ENCODE measurements around the gene CYB561. TPM values are rescaled to one million over a fixed set of nuclear protein-coding genes. Genes with fewer than 3 reads are reported as not detected.

CYB561 gene
- total RNA-seq, 1 experiment from 2014 or later: 52.1 TPM

- H3K36me3 Mint-ChIP-seq (ENCODE audit: insufficient read depth, unreplicated experiment): peaks cover 27% of the 10 kb centered on the region
- TF ChIP-seq CTCF (IDR thresholded peaks at IDR 0.05; ENCODE audit: unreplicated experiment): no peak
- no peaks in the 10 kb centered on the region for H3K9me3 Mint-ChIP-seq (ENCODE audit: low read depth, unreplicated experiment)
- peak overlapping the region; percentile 73 for H3K27ac Mint-ChIP-seq (ENCODE audit: unreplicated experiment)
- H3K4me3 Mint-ChIP-seq (ENCODE audit: low read depth, unreplicated experiment): peak overlapping the region; percentile 73
- H3K27me3 Mint-ChIP-seq (ENCODE audit: unreplicated experiment): no peaks in the 10 kb centered on the region
- peaks cover 8% of the 10 kb centered on the region for H3K4me1 Mint-ChIP-seq (ENCODE audit: low read depth, unreplicated experiment)
- intact Hi-C loops (cut with micrococcal nuclease; ENCODE audit: unreplicated experiment): no loop called here
- BruUV-seq (replicated peaks): no TSS peak
- DNase-seq: no peak
- CTCF ChIA-PET: interaction anchor here (0.5 to 1.5 kb wide), 2 partner anchors 15 to 32 kb away, joined by 4 to 6 read pairs; no protein-coding TSS in a partner anchor
Observed at GRCh38 chr17:63447471-63448009, 1.4 kb upstream of the CYB561 start.

- intact Hi-C loops (cut with micrococcal nuclease; ENCODE audit: unreplicated experiment): no loop called here
- no peak for TF ChIP-seq CTCF (IDR thresholded peaks at IDR 0.05; ENCODE audit: unreplicated experiment)
- BruUV-seq (replicated peaks): TSS peak; percentile 81
- Mint-ChIP-seq H3K4me3 (ENCODE audit: low read depth, unreplicated experiment) (peak overlapping the region; percentile 73), H3K4me1 (ENCODE audit: low read depth, unreplicated experiment) (peaks cover 8% of the 10 kb centered on the region), H3K27ac (ENCODE audit: unreplicated experiment) (peak overlapping the region; percentile 73), H3K36me3 (ENCODE audit: insufficient read depth, unreplicated experiment) (peaks cover 27% of the 10 kb centered on the region), H3K9me3 (ENCODE audit: low read depth, unreplicated experiment) (no peaks in the 10 kb centered on the region), H3K27me3 (ENCODE audit: unreplicated experiment) (no peaks in the 10 kb centered on the region)
- CTCF ChIA-PET: interaction anchor here (1.5 kb wide), 1 partner anchor 32 kb away, joined by 6 read pairs; no protein-coding TSS in a partner anchor
- peak; percentile 72 for DNase-seq
Observed at GRCh38 chr17:63446753-63447470, 806 bp upstream of the CYB561 start.

- peak overlapping the region; percentile 73 for H3K4me3 Mint-ChIP-seq (ENCODE audit: low read depth, unreplicated experiment)
- TF ChIP-seq CTCF (IDR thresholded peaks at IDR 0.05; ENCODE audit: unreplicated experiment): no peak
- no peaks in the 10 kb centered on the region for H3K27me3 Mint-ChIP-seq (ENCODE audit: unreplicated experiment)
- H3K27ac Mint-ChIP-seq (ENCODE audit: unreplicated experiment): peak overlapping the region; percentile 91
- BruUV-seq (replicated peaks): no TSS peak
- H3K4me1 Mint-ChIP-seq (ENCODE audit: low read depth, unreplicated experiment): peaks cover 8% of the 10 kb centered on the region
- intact Hi-C loops (cut with micrococcal nuclease; ENCODE audit: unreplicated experiment): no loop called here
- CTCF ChIA-PET: interaction anchor here (0.6 to 1.3 kb wide), 3 partner anchors 21 to 230 kb away, joined by 3 to 4 read pairs (median 3); no protein-coding TSS in a partner anchor
- peaks cover 27% of the 10 kb centered on the region for H3K36me3 Mint-ChIP-seq (ENCODE audit: insufficient read depth, unreplicated experiment)
- no peaks in the 10 kb centered on the region for H3K9me3 Mint-ChIP-seq (ENCODE audit: low read depth, unreplicated experiment)
- DNase-seq: no peak
Observed at GRCh38 chr17:63445571-63445953, 544 bp downstream of the CYB561 start.

- TF ChIP-seq CTCF (IDR thresholded peaks at IDR 0.05; ENCODE audit: unreplicated experiment): no peak
- H3K36me3 Mint-ChIP-seq (ENCODE audit: insufficient read depth, unreplicated experiment): peaks cover 27% of the 10 kb centered on the region
- H3K27me3 Mint-ChIP-seq (ENCODE audit: unreplicated experiment): no peaks in the 10 kb centered on the region
- H3K27ac Mint-ChIP-seq (ENCODE audit: unreplicated experiment): peak overlapping the region; percentile 91
- peak overlapping the region; percentile 73 for H3K4me3 Mint-ChIP-seq (ENCODE audit: low read depth, unreplicated experiment)
- intact Hi-C loops (cut with micrococcal nuclease; ENCODE audit: unreplicated experiment): no loop called here
- H3K4me1 Mint-ChIP-seq (ENCODE audit: low read depth, unreplicated experiment): peaks cover 12% of the 10 kb centered on the region
- BruUV-seq (replicated peaks): no TSS peak
- CTCF ChIA-PET: interaction anchor here (0.6 to 1.3 kb wide), 5 partner anchors 21 to 446 kb away, joined by 3 to 5 read pairs (median 3); no protein-coding TSS in a partner anchor
- H3K9me3 Mint-ChIP-seq (ENCODE audit: low read depth, unreplicated experiment): no peaks in the 10 kb centered on the region
- no peak for DNase-seq
Observed at GRCh38 chr17:63445065-63445464, 1.0 kb downstream of the CYB561 start.

Data from Calu3 (cell line).